Measurements from ENCODE around the gene PARD6G. TPM values are rescaled to one million over a fixed set of nuclear protein-coding genes. Genes with fewer than 3 reads are reported as not detected.

Gene PARD6G
- total and polyA plus RNA-seq, 10 of the 15 experiments (the other 5 are each of a cell fraction or from before 2014, with no cell fraction given): 0.20 to 2.0 (median 0.60) TPM

GRCh38 chr18:80147037-80147417 is 100.3 kb downstream of the PARD6G start:
- no peak for DNase-seq (ENCODE audit: low read depth, low spot score)
- TF ChIP-seq SP1 (IDR thresholded peaks at IDR 0.05; ENCODE audit: low read depth, low read length) (no peak), RB1 (IDR thresholded peaks at IDR 0.05; ENCODE audit: borderline replicate concordance) (no peak), ASH2L (IDR thresholded peaks at IDR 0.05; ENCODE audit: borderline replicate concordance, low read depth) (no peak), SPI1 (IDR thresholded peaks at IDR 0.05; ENCODE audit: borderline replicate concordance, insufficient read depth, low read depth, low read length) (no peak), SMC3 (IDR thresholded peaks at IDR 0.05; ENCODE audit: borderline replicate concordance, low read length) (no peak)
- in situ Hi-C loops (cut with MboI) (no loop called here), intact Hi-C loops (cut with micrococcal nuclease; ENCODE audit: unreplicated experiment) (loop anchor here (2.0 to 10.0 kb wide), 3 partner anchors 34 to 462 kb away; partner anchors contain the start of gene RBFA)
- peak overlapping the region; percentile 72 for H3K4me3 ChIP-seq
- BruUV-seq (replicated peaks): no TSS peak
- H3K4me2 ChIP-seq (ENCODE audit: control insufficient read depth, insufficient read depth): peak overlapping the region; percentile 61
- no peaks in the 10 kb centered on the region for H3K27me3 ChIP-seq (replicated peaks in 1 of 2; ENCODE audit: control insufficient read depth in 2 of 2, insufficient read depth in 2 of 2, low read length in 1 of 2)
- no peaks in the 10 kb centered on the region for H3K36me3 ChIP-seq (ENCODE audit: control insufficient read depth in 2 of 2, insufficient read depth in 2 of 2, low read length in 1 of 2)
- peak; percentile 58 for ATAC-seq
- ChIA-PET CTCF (interaction anchor here (0.8 to 1.8 kb wide), 4 partner anchors 8 to 163 kb away, joined by 3 to 7 read pairs (median 4); no protein-coding TSS in a partner anchor), SMC1A (ENCODE audit: uncharacterized antibody, unreplicated experiment) (interaction anchor here (0.7 to 1.9 kb wide), 7 partner anchors 10 to 41 kb away, joined by 3 to 5 read pairs (median 3); partner anchors contain the start of gene ADNP2), RAD21 (ENCODE audit: unreplicated experiment) (interaction anchor here (0.7 to 1.5 kb wide), 3 partner anchors 51 to 184 kb away, joined by 3 to 4 read pairs (median 3); no protein-coding TSS in a partner anchor), POLR2A (no interaction called here)
- peak overlapping the region; percentile 31; the same call in 1 of the 2 replicates for H3K9ac ChIP-seq (ENCODE audit: control insufficient read depth, insufficient read depth, low read length)
- 51% methylated on average over 12 of the region's 12 CpGs for WGBS (ENCODE audit: insufficient coverage, insufficient replicate concordance, low lambda C conversion rate, missing lambda C conversion rate)
- peak overlapping the region; percentile 62 for H2AFZ ChIP-seq (ENCODE audit: control insufficient read depth, low read depth, low read length)
- H3K9me3 ChIP-seq (replicated peaks; ENCODE audit: control insufficient read depth, insufficient read depth, low read length): no peaks in the 10 kb centered on the region
- peaks cover 5% of the 10 kb centered on the region for H3K4me1 ChIP-seq (ENCODE audit: control insufficient read depth, insufficient read depth, low read length)
- H3K27ac ChIP-seq (ENCODE audit: control insufficient read depth, insufficient read depth): no peak overlapping the region
- no peak for FAIRE-seq
- no peaks in the 10 kb centered on the region for H4K20me1 ChIP-seq (ENCODE audit: control insufficient read depth, insufficient read depth)
- H3K79me2 ChIP-seq (ENCODE audit: control insufficient read depth, insufficient read depth, low read length): no peaks in the 10 kb centered on the region; the same call in 1 of the 2 replicates

- DNase-seq (ENCODE audit: low read depth, low spot score) (no peak), FAIRE-seq (no peak), ATAC-seq (no peak)
- Histone ChIP-seq H3K4me2 (ENCODE audit: control insufficient read depth, insufficient read depth) (no peak overlapping the region), H2AFZ (ENCODE audit: control insufficient read depth, low read depth, low read length) (no peak overlapping the region), H3K79me2 (ENCODE audit: control insufficient read depth, insufficient read depth, low read length) (no peaks in the 10 kb centered on the region; the same call in 1 of the 2 replicates), H3K9ac (ENCODE audit: control insufficient read depth, insufficient read depth, low read length) (no peak overlapping the region), H3K4me3 (no peak overlapping the region), H4K20me1 (ENCODE audit: control insufficient read depth, insufficient read depth) (no peaks in the 10 kb centered on the region), H3K27ac (ENCODE audit: control insufficient read depth, insufficient read depth) (no peak overlapping the region), H3K36me3 (ENCODE audit: control insufficient read depth in 2 of 2, insufficient read depth in 2 of 2, low read length in 1 of 2) (peaks cover 0 to 4% of the 10 kb centered on the region in 2 experiments; a peak in 1 of 4 replicates), H3K9me3 (replicated peaks; ENCODE audit: control insufficient read depth, insufficient read depth, low read length) (no peaks in the 10 kb centered on the region), H3K27me3 (replicated peaks in 1 of 2; ENCODE audit: control insufficient read depth in 2 of 2, insufficient read depth in 2 of 2, low read length in 1 of 2) (no peaks in the 10 kb centered on the region), H3K4me1 (ENCODE audit: control insufficient read depth, insufficient read depth, low read length) (no peaks in the 10 kb centered on the region; the same call in 1 of the 2 replicates)
- ChIA-PET RAD21 (ENCODE audit: unreplicated experiment) (no interaction called here), CTCF (interaction anchor here (0.7 to 1.8 kb wide), 5 partner anchors 10 to 490 kb away, joined by 3 to 7 read pairs (median 5); no protein-coding TSS in a partner anchor), SMC1A (ENCODE audit: uncharacterized antibody, unreplicated experiment) (interaction anchor here (1.5 to 2.5 kb wide), 4 partner anchors 12 to 38 kb away, joined by 3 to 8 read pairs (median 4); no protein-coding TSS in a partner anchor), POLR2A (no interaction called here)
- WGBS (ENCODE audit: insufficient coverage, insufficient replicate concordance, low lambda C conversion rate, missing lambda C conversion rate): 95% methylated on average over 5 of the region's 5 CpGs
- no TSS peak for BruUV-seq (replicated peaks)
- intact Hi-C loops (cut with micrococcal nuclease; ENCODE audit: unreplicated experiment) (loop anchor here (5.0 to 10.0 kb wide), 2 partner anchors 113 to 460 kb away; partner anchors contain the start of gene RBFA), in situ Hi-C loops (cut with MboI) (no loop called here)
- no peak for TF ChIP-seq FOXM1 (IDR thresholded peaks at IDR 0.05; ENCODE audit: low read depth, low read length)
- TF ChIP-seq IKZF2 (IDR thresholded peaks at IDR 0.05): no peak
- TF ChIP-seq CEBPZ (IDR thresholded peaks at IDR 0.05; ENCODE audit: low read depth, low read length): no peak
- no peak for TF ChIP-seq RUNX3 (IDR thresholded peaks at IDR 0.05; ENCODE audit: low read length)
- TF ChIP-seq E4F1 (IDR thresholded peaks at IDR 0.05; ENCODE audit: borderline replicate concordance, partially characterized antibody): no peak
These were observed 102.0 kb downstream of the PARD6G start for GRCh38 chr18:80145196-80145804.

All from GM12878 (cell line).